Natural killer cell (primary cell): ENCODE results near the gene GTSE1. TPM values are rescaled to one million over a fixed set of nuclear protein-coding genes. Genes with fewer than 3 reads are reported as not detected.

Experiments
- ATAC-seq, 3 donors: fragments of 150-1000 bp in 2 of 3; fragments of 200-7000 bp in 1 of 3; cut with Tn5 transposase; 1 replicate in 1 of 3; 2 replicates in 2 of 3; pipeline ENCODE4 v1.10.0; 2021; ENCODE audit warnings: mild to moderate bottlenecking in 2 of 3, moderate library complexity in 2 of 3
- DNase-seq, 2 donors: peaks; one replicate each; pipeline versions ENCODE4 v3.0.0 to v3.0.0-alpha.2; 2013 to 2021; ENCODE audit warnings: mixed read lengths in 1 of 2
- H3K27ac ChIP-seq: one replicate; pipeline ENCODE4 v1.5.1; 2013; ENCODE audit warnings: mild to moderate bottlenecking, low read length
- H3K27me3 ChIP-seq: one replicate; pipeline ENCODE4 v1.6.1; 2013; ENCODE audit warnings: low read length; ENCODE audit not compliant: control insufficient read depth, insufficient read depth
- H3K36me3 ChIP-seq: one replicate; pipeline ENCODE4 v1.6.1; 2013; ENCODE audit warnings: low read length; ENCODE audit not compliant: control insufficient read depth, insufficient read depth
- H3K4me1 ChIP-seq: one replicate; pipeline ENCODE4 v1.6.1; 2013; ENCODE audit warnings: low read length; ENCODE audit not compliant: control insufficient read depth, insufficient read depth
- H3K4me3 ChIP-seq: one replicate; pipeline ENCODE4 v1.5.1; 2013; ENCODE audit warnings: low read length
- H3K9me3 ChIP-seq: one replicate; pipeline ENCODE4 v1.6.1; 2013; ENCODE audit warnings: low read length; ENCODE audit not compliant: control insufficient read depth, insufficient read depth
- H3K27ac Mint-ChIP-seq, 2 donors: one replicate each; pipeline ENCODE4 v1.8.0; 2022; ENCODE audit warnings: mild to moderate bottlenecking in 2 of 2, mixed read lengths in 2 of 2, moderate library complexity in 1 of 2
- H3K27me3 Mint-ChIP-seq, 2 donors: one replicate each; pipeline ENCODE4 v1.8.0; 2022; ENCODE audit warnings: low read depth in 2 of 2, mixed read lengths in 2 of 2
- H3K36me3 Mint-ChIP-seq: one replicate; pipeline ENCODE4 v1.8.0; 2022; ENCODE audit warnings: mixed read lengths
- H3K4me1 Mint-ChIP-seq, 2 donors: one replicate each; pipeline ENCODE4 v1.8.0; 2022; ENCODE audit warnings: mixed read lengths in 2 of 2
- H3K4me3 Mint-ChIP-seq: one replicate; pipeline ENCODE4 v1.8.0; 2022; ENCODE audit warnings: mild to moderate bottlenecking, moderate library complexity, mixed read lengths
- H3K9me3 Mint-ChIP-seq, 2 donors: one replicate each; pipeline ENCODE4 v1.8.0; 2022; ENCODE audit warnings: mixed read lengths in 2 of 2
- WGBS: methylation state at CpG from one replicate; pipeline ENCODE4 v1.1.7; 2013; ENCODE audit warnings: missing lambda C conversion rate; ENCODE audit not compliant: insufficient coverage; 5-methylcytosine and 5-hydroxymethylcytosine counted together
- intact Hi-C: fragments of 100-400 bp; cut with micrococcal nuclease; formaldehyde crosslinking; loops from one replicate; pipeline ENCODE4 v1.14.2; 2022
- total RNA-seq, 4 donors: library from RNA; stranded (reverse); fragments of 120-200 nt in 1 of 4; gene quantifications; one replicate each; pipeline versions ENCODE4 v1.2.3 to v1.2.4, GENCODE V29; 2013 to 2022
- TF ChIP-seq, protein P1 (sequence below): fragments of 200-600 bp; IDR thresholded peaks from one replicate; pipeline ENCODE4 v1.8.0; 2022; ENCODE audit warnings: antibody characterized with exemption

The GTSE1 gene
- total RNA-seq, 3 donors from 2014 or later (not counting 1 experiment from before 2014, with no cell fraction given), result 2.7 to 4.0 (median 2.9) TPM

GRCh38 chr22:46364341-46365165 is 67.9 kb downstream of the GTSE1 start:
- no peak overlapping the region for H3K4me3 Mint-ChIP-seq
- intact Hi-C loops, result no loop called here
- Histone ChIP-seq H3K27ac (no peak overlapping the region), H3K36me3 (peaks cover 2% of the 10 kb centered on the region), H3K27me3 (no peaks in the 10 kb centered on the region), H3K4me1 (peaks cover 48% of the 10 kb centered on the region), H3K4me3 (no peak overlapping the region), H3K9me3 (no peaks in the 10 kb centered on the region)
- no peaks in the 10 kb centered on the region for H3K9me3 Mint-ChIP-seq
- DNase-seq, result no peak
- no peak overlapping the region for H3K27ac Mint-ChIP-seq
- ATAC-seq, result no peak
- H3K36me3 Mint-ChIP-seq, result no peaks in the 10 kb centered on the region
- 83% methylated on average over 26 of the region's 26 CpGs for WGBS
- H3K27me3 Mint-ChIP-seq, result peaks cover 0 to 5% of the 10 kb centered on the region in 2 donors
- peaks cover 16 to 31% of the 10 kb centered on the region in 2 donors for H3K4me1 Mint-ChIP-seq
- TF ChIP-seq, protein P1, sequence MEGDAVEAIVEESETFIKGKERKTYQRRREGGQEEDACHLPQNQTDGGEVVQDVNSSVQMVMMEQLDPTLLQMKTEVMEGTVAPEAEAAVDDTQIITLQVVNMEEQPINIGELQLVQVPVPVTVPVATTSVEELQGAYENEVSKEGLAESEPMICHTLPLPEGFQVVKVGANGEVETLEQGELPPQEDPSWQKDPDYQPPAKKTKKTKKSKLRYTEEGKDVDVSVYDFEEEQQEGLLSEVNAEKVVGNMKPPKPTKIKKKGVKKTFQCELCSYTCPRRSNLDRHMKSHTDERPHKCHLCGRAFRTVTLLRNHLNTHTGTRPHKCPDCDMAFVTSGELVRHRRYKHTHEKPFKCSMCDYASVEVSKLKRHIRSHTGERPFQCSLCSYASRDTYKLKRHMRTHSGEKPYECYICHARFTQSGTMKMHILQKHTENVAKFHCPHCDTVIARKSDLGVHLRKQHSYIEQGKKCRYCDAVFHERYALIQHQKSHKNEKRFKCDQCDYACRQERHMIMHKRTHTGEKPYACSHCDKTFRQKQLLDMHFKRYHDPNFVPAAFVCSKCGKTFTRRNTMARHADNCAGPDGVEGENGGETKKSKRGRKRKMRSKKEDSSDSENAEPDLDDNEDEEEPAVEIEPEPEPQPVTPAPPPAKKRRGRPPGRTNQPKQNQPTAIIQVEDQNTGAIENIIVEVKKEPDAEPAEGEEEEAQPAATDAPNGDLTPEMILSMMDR, result no peak

GRCh38 chr22:46365166-46365624 is 68.5 kb downstream of the GTSE1 start:
- DNase-seq (no peak), ATAC-seq (no peak)
- TF ChIP-seq, protein P1, result no peak
- no peak overlapping the region for H3K27ac ChIP-seq
- intact Hi-C loops, result no loop called here
- H3K9me3 ChIP-seq, result no peaks in the 10 kb centered on the region
- Mint-ChIP-seq H3K4me1 (peaks cover 23 to 37% of the 10 kb centered on the region in 2 donors), H3K9me3 (no peaks in the 10 kb centered on the region), H3K27ac (no peak overlapping the region), H3K4me3 (no peak overlapping the region), H3K36me3 (no peaks in the 10 kb centered on the region), H3K27me3 (peaks cover 0 to 5% of the 10 kb centered on the region in 2 donors)
- peaks cover 2% of the 10 kb centered on the region for H3K36me3 ChIP-seq
- 94% methylated on average over 22 of the region's 22 CpGs for WGBS
- H3K4me3 ChIP-seq, result no peak overlapping the region
- peaks cover 55% of the 10 kb centered on the region for H3K4me1 ChIP-seq
- no peaks in the 10 kb centered on the region for H3K27me3 ChIP-seq

GRCh38 chr22:46366327-46366731 is 69.7 kb downstream of the GTSE1 start:
- Mint-ChIP-seq H3K9me3 (no peaks in the 10 kb centered on the region), H3K36me3 (no peaks in the 10 kb centered on the region), H3K4me1 (peaks cover 34 to 49% of the 10 kb centered on the region in 2 donors), H3K27ac (no peak overlapping the region), H3K27me3 (peaks cover 0 to 5% of the 10 kb centered on the region in 2 donors), H3K4me3 (no peak overlapping the region)
- H3K27me3 ChIP-seq, result no peaks in the 10 kb centered on the region
- no peaks in the 10 kb centered on the region for H3K9me3 ChIP-seq
- no peak for ATAC-seq
- no peak overlapping the region for H3K4me3 ChIP-seq
- no peak for DNase-seq
- H3K27ac ChIP-seq, result no peak overlapping the region
- intact Hi-C loops, result no loop called here
- WGBS, result 92% methylated on average over 17 of the region's 19 CpGs
- peaks cover 66% of the 10 kb centered on the region for H3K4me1 ChIP-seq
- TF ChIP-seq, protein P1, result no peak
- peaks cover 2% of the 10 kb centered on the region for H3K36me3 ChIP-seq
